ENCODE measurements around the gene CNOT3.

DNA sequence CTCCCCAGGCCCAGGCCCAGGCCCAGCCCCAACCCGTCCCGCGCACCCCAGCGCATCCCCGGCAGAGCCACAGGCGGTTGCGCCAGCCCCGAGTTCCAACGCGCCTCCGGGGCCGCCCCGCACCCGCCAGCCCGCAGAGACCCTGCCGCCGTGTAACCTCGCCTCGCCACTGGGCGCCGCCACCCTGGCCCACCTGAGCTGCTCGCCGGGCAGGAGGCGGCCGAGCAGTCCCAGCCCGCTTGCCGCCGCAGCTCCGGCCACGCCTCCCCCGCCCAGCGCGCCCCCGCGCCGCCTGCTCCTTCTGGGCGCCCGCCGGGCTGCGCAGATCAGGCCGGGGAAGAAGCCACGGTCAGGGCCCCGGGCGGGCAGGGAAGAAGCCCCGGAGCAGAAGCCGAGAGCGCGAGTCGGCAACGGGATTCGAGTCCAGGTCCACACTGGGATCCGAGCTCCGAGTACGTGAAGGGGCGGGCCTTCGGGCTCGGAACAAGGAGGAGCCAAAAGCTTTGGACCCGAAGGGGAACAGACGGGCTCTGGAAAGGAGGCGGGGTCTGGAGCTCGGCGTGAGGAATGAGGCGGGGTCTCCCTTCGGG is 51.7 kb downstream of the CNOT3 start, which contains the start of gene MBOAT7:
- TF ChIP-seq, protein P1, sequence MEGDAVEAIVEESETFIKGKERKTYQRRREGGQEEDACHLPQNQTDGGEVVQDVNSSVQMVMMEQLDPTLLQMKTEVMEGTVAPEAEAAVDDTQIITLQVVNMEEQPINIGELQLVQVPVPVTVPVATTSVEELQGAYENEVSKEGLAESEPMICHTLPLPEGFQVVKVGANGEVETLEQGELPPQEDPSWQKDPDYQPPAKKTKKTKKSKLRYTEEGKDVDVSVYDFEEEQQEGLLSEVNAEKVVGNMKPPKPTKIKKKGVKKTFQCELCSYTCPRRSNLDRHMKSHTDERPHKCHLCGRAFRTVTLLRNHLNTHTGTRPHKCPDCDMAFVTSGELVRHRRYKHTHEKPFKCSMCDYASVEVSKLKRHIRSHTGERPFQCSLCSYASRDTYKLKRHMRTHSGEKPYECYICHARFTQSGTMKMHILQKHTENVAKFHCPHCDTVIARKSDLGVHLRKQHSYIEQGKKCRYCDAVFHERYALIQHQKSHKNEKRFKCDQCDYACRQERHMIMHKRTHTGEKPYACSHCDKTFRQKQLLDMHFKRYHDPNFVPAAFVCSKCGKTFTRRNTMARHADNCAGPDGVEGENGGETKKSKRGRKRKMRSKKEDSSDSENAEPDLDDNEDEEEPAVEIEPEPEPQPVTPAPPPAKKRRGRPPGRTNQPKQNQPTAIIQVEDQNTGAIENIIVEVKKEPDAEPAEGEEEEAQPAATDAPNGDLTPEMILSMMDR (IDR thresholded peaks at IDR 0.05): no peak
- no peak for TF ChIP-seq POLR2A (IDR thresholded peaks at IDR 0.05)

Measured in lower leg skin (tissue), 3 donors.